DMS 273 (cell line): ENCODE results near the gene IL15RA.
A peak's percentile ranks its signal among the peaks of the same experiment; 100 is the strongest.
"Not testable (repeated sequence)": the region's sequence is repeated elsewhere in the genome, so short reads cannot be mapped to it uniquely, and the experiment has no call there.

Experiments used
- DNase-seq: peaks from one replicate; lab custom pipeline; 2025; ENCODE audit not compliant: unreplicated experiment; lab: John Stamatoyannopoulos, UW

The IL15RA gene

DNA sequence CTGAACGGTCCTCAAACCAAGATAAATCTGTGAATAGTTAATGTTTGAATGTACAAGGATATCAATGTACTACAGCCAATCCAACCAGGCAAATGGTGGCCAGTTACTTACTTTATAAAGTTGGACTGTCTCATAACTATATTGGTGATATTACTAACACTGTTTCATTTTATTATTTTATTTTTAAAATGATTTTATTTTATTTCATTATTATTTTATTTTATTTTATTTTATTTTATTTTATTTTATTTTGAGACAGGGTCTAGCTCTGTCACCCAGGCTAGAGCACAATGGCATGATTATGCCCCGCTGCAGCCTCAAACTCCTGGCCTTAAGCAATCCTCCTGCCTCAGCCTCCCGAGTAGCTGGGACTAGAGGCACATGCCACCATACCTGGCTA, 6.8 kb downstream of the IL15RA start:
- DNase-seq: no peak

DNA sequence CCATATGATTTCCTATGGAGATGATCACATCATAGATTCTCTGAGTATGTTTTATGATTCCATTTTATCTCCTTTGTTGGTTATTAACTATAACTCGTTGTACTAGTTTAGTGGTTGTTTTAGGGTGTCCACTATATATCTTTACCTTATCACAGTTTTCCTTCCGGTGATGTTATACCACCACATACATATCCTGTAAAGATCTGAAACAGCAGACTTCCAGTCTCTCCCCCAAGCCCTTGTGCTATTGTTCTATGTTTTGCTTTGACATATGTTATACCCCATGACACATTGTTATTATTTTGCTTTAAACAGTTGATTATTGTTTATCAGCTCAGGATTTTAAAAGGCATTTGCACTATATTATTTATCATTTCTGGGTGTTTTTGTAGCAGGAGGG, 7.3 kb downstream of the IL15RA start:
- DNase-seq: no peak

DNA sequence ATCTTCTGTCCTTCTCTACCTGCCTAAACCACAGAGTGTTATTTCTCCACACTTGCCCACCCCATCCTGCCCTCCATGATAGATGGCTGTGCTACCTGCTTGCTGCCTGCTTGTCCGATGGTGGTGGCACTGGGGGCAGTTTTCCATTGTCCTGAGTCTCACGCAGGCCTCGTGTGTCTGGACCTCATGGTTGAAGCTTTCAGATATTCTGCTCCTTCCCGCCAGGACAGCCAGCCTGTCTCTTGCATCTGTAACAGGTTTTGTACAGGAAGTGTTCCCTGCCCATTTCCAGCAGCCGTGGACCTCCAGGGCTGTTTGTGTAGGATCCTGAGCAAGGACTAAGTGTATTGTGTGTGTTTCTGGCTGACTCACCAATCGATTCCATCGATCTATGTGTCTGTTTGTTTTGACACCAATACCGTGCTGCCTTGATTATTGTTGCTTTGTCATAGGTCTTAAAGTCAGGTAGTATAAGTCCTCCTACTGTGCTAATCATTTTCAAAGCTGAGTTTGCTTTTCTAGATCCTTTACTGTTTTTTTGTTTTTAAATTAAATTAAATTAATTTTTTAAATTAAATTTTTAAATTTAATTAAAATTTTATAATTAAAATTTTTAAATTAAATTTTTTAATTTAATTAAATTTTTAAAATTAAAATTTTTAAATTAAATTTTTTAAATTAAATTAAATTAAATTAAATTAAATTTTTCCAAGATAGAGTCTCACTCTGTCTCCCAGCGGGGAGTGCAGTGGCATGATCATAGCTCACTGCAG, 8.5 kb downstream of the IL15RA start:
- no peak for DNase-seq

DNA sequence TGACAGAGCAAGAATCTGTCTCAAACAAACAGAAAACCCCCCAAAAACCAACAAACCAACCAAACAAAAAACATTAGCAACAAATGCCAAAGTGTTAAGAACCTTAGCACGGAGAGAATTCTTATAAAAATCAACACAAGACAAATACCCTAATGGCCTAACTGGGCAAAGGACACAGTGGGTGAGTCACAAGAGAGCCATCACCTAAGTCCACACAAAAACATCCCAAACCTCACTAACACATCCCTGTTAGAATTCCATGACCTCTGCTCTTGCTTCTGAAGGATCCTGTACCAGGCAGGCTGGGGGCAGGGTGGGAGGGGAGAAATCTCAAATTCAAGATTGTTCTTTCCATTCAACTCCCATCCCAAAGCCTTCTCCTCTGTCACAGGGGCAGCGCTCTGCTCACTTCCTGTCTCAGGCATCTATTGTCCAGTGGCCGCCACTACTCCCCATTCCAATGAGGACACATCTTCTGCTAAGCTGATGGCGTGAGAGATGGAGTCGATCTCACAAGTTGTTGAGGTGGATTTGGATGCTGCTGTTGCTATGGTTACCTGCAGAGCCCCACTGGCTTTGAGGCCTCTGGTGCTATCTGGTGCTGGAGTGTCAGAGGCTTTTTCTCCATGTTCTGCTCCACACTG, 9.2 kb downstream of the IL15RA start:
- DNase-seq: peak; percentile 4

DNA sequence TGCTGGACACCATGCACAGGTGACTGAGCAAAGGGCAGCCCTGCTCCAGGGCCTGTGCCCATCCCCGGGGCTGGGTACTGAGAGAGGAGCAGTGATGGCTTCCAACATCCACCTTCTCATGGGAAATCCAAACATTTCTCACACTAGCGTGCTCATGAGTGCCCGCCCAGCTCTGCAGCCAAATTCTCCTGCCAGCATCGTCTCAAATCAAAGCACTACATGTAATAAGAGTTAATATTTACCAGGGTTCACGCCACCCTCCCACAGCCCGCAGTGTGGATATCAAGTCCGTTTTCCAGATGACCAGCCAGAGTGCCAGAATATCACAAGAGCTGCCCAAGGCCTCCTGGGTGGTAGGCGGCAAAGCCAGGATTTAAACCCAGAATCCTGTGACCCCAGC, 12.1 kb downstream of the IL15RA start:
- DNase-seq: no peak

DNA sequence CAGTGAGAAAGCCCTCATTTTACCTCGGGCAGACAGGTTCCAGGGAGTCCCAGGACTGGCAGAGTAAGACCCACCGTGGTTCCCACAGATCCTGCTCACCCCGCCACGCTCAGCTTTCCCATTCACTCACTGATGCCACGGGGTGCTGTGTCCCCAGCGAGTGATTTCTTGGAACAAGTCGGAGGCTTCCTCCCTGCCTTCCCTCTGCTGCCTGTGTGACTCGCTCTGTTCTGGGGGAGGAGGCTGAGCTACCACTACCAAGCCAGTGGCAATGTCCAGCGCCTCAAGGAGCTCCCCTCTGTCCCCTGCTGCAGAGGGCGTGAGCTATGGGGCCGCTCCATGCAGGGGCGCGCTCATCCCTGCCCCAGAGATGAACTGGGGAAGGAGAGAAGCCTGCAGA, 12.6 kb downstream of the IL15RA start:
- DNase-seq: no peak

DNA sequence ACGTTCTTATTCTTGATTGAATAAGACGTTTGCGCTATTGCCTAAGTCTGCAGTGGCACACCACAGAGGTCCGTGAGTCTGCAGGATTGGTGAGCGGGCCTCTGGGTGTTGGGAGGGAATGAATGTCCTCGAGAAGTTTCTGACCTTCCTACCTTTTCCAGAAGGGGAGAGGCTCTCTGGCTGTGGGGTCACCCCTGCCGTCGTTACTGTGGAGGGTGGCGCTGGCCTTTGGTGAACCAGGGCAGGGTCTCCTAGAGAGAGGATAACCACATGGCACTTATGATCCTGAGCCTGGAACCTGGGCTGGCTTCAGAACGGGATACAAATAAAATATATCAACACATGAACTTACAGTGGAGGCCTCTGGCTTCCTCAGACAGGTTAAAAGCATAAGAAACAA, 13.8 kb downstream of the IL15RA start:
- no peak for DNase-seq

DNA sequence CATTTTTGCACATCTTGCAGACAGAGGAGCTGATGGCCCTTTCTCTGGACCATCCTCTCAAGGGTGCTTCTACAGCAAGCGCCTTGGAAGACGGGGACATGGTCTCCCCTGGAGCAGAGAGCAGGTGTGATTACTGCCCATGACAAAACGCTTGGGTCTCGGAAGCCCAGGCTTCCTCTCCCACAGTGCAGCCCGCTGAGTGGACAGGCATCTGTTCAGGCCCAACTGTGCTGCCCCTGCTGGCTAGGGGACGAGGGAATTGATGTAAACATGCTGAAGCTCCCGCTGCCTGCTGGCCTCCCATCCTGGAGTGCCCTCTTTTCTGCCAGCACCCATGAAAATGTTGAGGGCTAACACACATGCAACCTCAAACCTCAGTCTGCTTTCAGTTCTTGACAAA, 14.3 kb downstream of the IL15RA start:
- DNase-seq: no peak

DNA sequence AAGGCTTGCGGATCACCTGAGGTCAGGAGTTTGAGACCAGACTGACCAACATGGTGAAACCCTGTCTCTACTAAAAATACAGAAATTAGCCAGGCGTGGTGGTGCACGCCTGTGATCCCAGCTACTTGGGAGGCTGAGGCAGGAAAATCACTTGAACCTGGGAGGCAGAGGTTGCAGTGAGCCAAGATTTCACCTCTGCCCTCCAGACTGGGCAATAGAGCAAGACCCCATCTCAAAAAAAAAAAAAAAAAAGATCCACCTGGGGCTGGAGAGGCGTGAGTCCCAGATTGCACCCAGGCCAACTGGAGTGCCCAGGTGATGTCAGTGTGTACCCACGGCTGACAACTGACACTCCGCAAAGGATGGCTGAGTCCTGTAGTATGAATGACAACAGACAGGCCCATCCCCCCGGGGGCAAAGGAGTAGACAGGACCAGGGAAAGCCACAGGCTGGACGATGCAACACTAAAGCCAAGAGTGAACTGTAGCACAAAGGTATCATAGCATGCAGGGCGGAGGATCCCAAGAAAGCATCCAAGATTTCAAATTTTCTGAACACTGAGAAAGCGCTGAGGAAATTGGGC, 14.9 kb downstream of the IL15RA start:
- DNase-seq: not testable (repeated sequence)

DNA sequence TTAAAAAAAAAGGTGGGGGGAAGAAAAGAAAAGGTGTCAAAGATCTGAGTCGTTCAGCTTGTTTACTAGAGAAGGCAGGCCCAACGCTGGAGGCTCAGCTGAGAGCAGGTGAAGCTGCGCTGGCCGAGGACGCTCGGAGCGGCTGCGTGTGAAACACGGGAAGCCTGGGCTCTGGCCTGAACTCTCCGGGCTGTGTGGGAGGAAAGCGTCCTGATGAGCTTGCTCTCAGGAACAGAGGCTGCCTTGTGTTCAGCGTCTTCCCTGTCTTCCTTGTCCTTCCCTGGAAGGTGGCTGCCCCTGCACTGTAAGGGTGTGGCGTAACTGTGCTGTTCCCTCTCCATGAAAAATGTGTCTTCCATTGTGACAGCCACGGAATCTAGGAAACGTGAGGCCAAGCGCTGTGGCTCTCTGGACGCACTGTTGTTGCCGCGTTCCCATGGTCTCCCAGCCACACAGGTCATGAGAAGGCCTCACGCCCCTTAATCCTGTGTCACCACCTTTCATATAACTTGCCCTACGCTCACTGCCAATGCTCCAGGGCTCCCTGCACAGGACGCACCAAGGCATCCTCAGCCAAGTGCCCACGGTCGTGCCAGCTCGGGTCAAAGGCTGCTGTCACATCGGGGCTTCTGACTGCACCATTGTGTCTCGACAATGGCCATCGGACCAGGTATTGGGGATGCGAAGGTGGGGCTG, 15.8 kb downstream of the IL15RA start:
- no peak for DNase-seq

DNA sequence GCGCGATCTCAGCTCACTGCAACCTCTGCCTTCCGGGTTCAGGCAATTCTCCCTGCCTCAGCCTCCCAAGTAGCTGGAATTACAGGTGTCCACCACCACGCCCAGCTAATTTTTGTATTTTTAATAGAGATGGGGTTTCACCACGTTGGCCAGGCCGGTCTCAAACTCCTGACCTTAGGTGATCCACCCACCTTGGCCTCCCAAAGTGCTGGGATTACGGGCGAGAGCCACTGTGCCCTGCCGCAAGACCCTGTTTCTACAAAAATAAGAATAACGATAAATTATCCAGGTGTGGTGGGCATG, 16.4 kb downstream of the IL15RA start:
- not testable (repeated sequence) for DNase-seq

DNA sequence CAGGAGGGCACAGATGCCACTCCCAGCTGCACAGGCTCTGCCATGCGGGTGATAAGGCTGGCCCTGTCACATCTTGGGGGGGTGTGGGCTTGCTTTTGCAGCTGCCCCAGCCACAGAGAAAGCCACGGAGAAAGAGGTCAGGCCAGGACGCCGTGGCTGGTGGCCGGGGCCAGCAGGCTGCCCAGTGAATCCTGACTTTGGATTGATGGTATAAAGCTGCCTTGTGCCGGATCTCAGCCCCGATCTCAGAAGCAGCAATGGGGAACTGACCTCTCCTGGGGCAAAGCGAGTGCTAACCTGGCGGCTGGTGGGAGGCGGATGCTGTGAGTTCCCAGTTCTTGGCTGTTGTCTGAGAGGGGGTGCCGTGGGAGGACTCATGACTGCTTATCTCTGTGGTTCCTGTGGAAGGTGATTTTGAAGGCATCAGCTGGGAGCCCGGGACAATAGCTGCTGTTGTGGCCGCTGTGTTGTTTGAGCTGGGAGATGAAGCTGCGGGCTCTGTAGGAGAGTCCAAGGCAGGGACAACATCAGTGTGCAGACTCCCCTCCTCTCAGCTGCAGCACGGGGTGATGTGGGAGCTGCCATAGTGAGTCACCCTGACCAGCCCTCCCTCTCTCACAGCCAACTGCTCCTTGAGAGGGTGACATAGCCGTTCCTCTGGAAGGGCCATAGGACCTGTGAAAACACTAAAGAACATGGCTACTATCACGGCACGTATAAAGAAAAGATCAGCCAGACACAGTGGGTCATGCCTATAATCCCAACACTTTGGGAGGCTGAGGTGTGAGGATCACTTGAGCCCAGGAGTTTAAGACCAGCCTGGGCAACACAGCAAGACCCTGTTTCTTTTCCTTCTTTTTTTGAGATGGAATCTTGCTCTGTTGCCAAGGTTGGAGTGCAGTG, 17.0 kb downstream of the IL15RA start:
- DNase-seq: no peak

DNA sequence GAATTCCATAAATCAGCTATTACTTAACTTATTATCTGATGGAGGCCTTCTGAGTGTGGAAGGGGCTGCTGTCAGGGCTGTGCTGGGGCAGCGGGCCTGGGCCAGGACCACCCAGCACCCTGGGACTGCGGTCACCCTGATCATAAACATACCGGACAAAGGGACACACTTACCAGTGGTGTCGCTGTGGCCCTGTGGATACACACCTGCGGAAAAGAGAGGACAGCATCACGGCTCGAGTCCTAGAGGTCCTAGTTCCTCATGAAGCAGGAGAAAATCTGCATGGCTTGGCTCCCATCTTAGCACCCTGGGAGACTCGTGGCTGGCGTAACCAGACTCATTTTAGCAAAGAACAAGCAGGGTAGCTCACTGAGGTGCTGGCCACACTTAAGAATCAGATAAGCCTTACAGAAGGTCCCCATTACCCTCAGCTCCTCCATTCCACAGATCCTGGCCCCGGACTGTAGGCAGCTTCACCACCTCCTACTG, 17.7 kb downstream of the IL15RA start:
- DNase-seq: no peak

DNA sequence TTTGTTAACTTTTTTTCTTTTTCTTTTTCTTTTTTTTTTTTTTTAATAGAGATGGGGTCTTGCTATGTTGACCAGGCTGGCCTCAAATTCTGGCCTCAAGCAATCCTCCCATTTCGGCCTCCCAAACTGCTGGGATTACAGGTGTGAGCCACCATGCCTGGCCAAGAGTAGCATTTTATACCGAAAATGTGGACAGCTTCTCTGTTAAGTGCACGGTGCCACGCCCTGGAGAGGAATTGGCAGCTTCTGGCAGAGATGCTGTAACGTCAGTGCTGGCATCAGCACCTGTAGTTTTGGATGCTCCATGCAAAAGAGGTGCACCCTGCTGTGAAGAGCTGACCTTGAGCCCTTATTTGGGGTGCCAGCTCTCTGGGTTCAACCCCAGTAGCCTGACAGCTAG, 18.2 kb downstream of the IL15RA start:
- DNase-seq: no peak

DNA sequence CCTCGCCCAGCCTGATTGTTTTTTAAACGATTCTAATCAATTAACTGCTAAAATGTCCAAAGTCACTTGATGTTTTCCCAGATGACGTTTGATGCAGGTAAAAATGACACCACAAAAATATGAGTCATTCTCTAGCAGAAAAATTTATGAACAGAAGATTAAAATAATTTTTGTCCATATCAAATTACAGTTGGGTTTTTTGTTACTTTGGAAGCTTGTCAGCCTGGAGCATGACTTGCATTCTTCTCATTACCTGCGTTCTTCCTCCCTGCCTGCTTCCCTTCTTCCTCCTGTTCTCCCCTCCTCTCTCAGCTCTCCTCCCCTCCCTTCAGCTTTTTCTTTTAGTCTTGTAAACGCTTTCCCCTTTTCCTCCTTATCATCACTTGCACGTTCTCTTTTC, 18.7 kb downstream of the IL15RA start:
- no peak for DNase-seq

DNA sequence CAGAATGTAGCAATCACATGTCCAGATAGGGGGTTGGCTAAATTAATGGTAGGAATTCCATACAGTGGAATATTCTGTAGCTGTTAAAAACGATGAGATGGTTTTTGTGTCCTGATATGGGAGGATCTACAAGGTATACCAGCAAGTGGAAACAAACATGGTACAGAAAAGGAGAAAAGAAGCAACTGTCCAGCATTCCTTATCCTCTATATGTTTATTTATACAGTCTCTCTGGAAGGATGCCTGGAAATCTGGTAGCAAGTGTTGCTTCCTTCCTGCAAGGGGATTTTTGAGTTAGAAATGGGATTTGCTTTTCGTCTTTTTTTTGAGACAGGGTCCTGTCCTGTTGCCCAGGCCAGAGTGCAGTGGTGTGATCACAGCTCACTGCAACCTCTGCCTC, 19.3 kb downstream of the IL15RA start:
- DNase-seq: no peak

DNA sequence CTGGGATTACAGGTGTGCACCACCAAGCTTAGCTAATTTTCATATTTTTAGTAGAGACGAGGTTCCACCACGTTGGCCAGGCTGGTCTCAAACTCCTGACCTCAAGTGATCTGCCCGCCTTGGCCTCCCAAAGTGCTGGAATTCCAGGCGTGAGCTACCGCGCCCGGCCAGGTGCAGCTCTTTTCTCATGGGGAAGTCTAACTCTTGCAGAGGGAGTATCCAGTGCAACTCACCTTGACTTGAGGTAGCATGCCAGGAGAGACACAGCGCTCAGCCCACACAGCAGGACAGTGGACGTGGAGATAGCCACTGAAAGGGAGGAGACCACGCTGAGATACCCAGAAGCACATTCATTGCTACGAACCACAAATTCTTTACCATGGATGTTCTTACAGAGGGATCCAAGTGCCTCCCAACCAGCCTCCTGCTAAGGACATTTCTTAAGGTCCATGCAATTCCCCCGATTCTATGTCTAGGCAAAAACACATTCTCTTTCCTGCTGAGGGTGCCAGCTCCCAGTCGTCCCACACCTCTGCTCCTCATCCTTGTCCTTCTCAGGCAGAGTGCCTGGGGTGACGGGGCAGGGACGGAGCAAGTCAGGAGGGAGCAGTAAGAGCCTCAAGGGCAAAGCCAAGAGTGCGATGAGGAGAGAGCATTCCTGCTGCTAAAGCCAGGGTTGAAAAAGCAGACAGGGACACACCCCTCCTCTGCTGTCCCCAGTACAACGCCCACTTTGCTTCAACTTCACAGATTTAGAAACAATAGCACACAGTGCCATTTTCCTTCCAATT, 21.0 kb downstream of the IL15RA start:
- no peak for DNase-seq

DNA sequence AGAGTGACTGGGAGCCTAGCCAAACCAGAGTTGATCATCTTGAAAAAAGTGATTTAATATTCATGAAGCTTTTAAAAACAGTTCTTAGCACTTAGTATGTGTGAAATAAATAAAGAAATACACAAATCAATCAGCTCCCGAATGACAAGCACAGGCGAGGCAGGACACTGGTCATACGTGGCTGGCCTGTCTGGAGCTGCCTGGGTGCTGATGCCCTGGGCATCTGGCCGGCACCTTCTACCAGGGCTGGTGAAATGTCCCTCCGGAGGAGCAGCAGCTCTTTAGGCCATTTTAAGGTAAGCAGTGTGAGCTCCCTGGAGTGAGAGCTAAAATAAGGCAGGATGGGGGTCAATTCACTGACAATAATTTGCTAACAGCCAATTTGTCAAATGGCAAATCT, 23.7 kb downstream of the IL15RA start:
- DNase-seq: no peak

DNA sequence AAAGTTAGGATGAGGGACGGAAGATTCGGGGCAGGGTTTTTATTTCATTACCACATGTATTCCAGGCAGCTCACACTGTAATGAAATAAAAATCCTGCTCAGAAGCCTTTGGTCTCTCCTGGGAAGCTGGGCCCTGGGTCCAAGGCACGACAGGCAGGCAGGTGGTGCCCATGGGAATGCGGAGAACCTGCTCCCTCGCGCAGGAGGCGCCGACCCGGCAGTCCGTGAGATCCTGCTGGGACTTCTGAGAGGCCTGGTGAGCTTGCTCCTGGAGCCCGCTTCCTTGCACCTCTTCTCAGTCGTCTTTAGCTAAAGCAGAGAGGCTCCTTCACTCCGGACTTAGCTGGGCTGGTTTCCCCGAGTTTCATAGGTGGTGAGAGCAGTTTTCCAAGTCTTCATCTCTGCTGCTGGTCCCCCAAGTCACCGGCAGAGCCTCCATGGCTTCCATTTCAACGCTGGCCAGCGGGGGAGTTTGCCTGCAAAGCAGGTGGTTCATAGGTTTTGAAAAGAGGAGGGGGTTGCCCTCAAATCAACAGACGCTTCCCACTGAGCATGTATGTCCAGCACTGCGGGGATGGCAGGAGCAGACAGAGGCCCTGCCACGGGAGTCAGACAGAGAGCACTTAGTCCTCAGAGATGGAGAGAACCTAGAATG, 24.5 kb downstream of the IL15RA start:
- no peak for DNase-seq
